Ramos (cell line): ENCODE results near the gene C10orf95.
"Not testable (repeated sequence)": the region's sequence is repeated elsewhere in the genome, so short reads cannot be mapped to it uniquely, and the experiment has no call there.

Experiments used
- in situ Hi-C: fragments of 300-500 bp; cut with MboI; formaldehyde crosslinking; loops from one replicate; pipeline ENCODE4 v1.14.3; 2022; ENCODE audit warnings: low sequenced_read_pairs; ENCODE audit not compliant: unreplicated experiment

C10orf95 gene

GRCh38 chr10:102451105-102451969 lies at the start of gene C10orf95:
Gene C10orf95, minus strand, starts transcription at chr10:102451543. Its CDS starts 450 bp downstream, at chr10:102451093.
- in situ Hi-C loops = no loop called here

- in situ Hi-C loops = not testable (repeated sequence)
These were observed 49.3 kb upstream of the C10orf95 start for GRCh38 chr10:102500686-102501085.

- in situ Hi-C loops = no loop called here
These were observed 48.0 kb upstream of the C10orf95 start for GRCh38 chr10:102499356-102499755.

- in situ Hi-C loops = no loop called here
These were observed 46.2 kb upstream of the C10orf95 start for GRCh38 chr10:102497545-102497944.

- in situ Hi-C loops = no loop called here
These were observed 42.4 kb upstream of the C10orf95 start for GRCh38 chr10:102493771-102494170.

- in situ Hi-C loops = no loop called here
These were observed 41.6 kb upstream of the C10orf95 start for GRCh38 chr10:102492983-102493382.

GRCh38 chr10:102492344-102492939 lies 41.1 kb upstream of the C10orf95 start:
- in situ Hi-C loops = no loop called here

GRCh38 chr10:102491136-102491535 lies 39.8 kb upstream of the C10orf95 start:
- in situ Hi-C loops = no loop called here

- in situ Hi-C loops = no loop called here
These were observed 33.9 kb upstream of the C10orf95 start for GRCh38 chr10:102485093-102485784.

GRCh38 chr10:102484021-102484420 lies 32.7 kb upstream of the C10orf95 start:
- in situ Hi-C loops = no loop called here

GRCh38 chr10:102480396-102480795 lies 29.1 kb upstream of the C10orf95 start:
- in situ Hi-C loops = no loop called here

- in situ Hi-C loops = no loop called here
These were observed 28.3 kb upstream of the C10orf95 start for GRCh38 chr10:102479651-102480050.

GRCh38 chr10:102476466-102477141 lies 25.3 kb upstream of the C10orf95 start:
- in situ Hi-C loops = no loop called here

- in situ Hi-C loops = no loop called here
These were observed 24.2 kb upstream of the C10orf95 start for GRCh38 chr10:102475451-102476040.

GRCh38 chr10:102473445-102474331 lies 22.3 kb upstream of the C10orf95 start:
- in situ Hi-C loops = no loop called here

- in situ Hi-C loops = no loop called here
These were observed 19.5 kb upstream of the C10orf95 start for GRCh38 chr10:102470579-102471546.

- in situ Hi-C loops = no loop called here
These were observed 17.3 kb upstream of the C10orf95 start for GRCh38 chr10:102468683-102469082.

- in situ Hi-C loops = no loop called here
These were observed 16.7 kb upstream of the C10orf95 start for GRCh38 chr10:102467971-102468438.
